Transverse colon (tissue), 4 donors: Measurements from ENCODE around the gene C10orf143. TPM values are rescaled to one million over a fixed set of nuclear protein-coding genes. Genes with fewer than 3 reads are reported as not detected.
"Not testable (repeated sequence)": the region's sequence is repeated elsewhere in the genome, so short reads cannot be mapped to it uniquely, and the experiment has no call there.

Experiments used
- DNase-seq: peaks from one replicate; pipeline ENCODE4 v3.0.0-alpha.2; 2019
- H3K27ac ChIP-seq, 4 donors: fragments of 200-600 bp; sonication (generic); 2 replicates each; pipeline ENCODE4 v1.5.1; 2016 to 2018; ENCODE audit warnings: inconsistent platforms in 4 of 4
- H3K27me3 ChIP-seq: fragments of 200-600 bp; sonication (generic); 2 replicates; pipeline ENCODE4 v1.5.1; 2017; ENCODE audit warnings: inconsistent platforms
- H3K36me3 ChIP-seq, 4 donors: fragments of 200-600 bp; sonication (generic); 2 replicates each; pipeline ENCODE4 v1.5.1; 2017 to 2019; ENCODE audit warnings: inconsistent platforms in 4 of 4
- H3K4me1 ChIP-seq, 4 donors: fragments of 200-600 bp; sonication (generic); 2 replicates each; pipeline ENCODE4 v1.5.1; 2017 to 2020; ENCODE audit warnings: inconsistent platforms in 4 of 4
- H3K4me3 ChIP-seq, 4 donors: fragments of 200-600 bp; sonication (generic); 1 replicate in 1 of 4; 2 replicates in 3 of 4; pipeline versions ENCODE4 v1.5.1 to v1.6.1; 2017 to 2019; ENCODE audit warnings: inconsistent platforms in 4 of 4
- H3K9me3 ChIP-seq, 2 donors: fragments of 200-600 bp; sonication (generic); 2 replicates each; pipeline ENCODE4 v1.5.1; 2017 to 2019; ENCODE audit warnings: inconsistent platforms in 2 of 2
- EP300 ChIP-seq: sonication (generic); formaldehyde crosslinking; IDR thresholded peaks from one replicate; pipeline ENCODE4 v1.6.1; 2017; ENCODE audit warnings: antibody characterized with exemption, low read depth
- POLR2A ChIP-seq: fragments of 450-650 bp; IDR thresholded peaks from one replicate; pipeline ENCODE4 v1.6.1; 2016; ENCODE audit warnings: antibody characterized with exemption, mild to moderate bottlenecking, moderate library complexity
- POLR2AphosphoS5 ChIP-seq, 3 donors: sonication (generic); formaldehyde crosslinking; IDR thresholded peaks; one replicate each; pipeline ENCODE4 v1.6.1; 2016; ENCODE audit warnings: antibody characterized with exemption in 3 of 3
- WGBS, 2 donors: methylation state at CpG; one replicate each; pipeline ENCODE4 v1.1.5; 2018; ENCODE audit warnings: low coverage in 1 of 2; 5-methylcytosine and 5-hydroxymethylcytosine counted together
- in situ Hi-C, 4 donors: fragments of 200-750 bp; cut with MboI; loops; one replicate each; pipeline versions ENCODE4 v1.15.0 to v1.15.1; 2017; ENCODE audit warnings: low sequenced_read_pairs in 3 of 4, low pct_ligation_motif_present in 1 of 4, low pct_unique_long_range_greater_than_20kb in 1 of 4
- intact Hi-C: fragments of 100-400 bp; cut with DNase I; formaldehyde crosslinking; loops from one replicate; pipeline ENCODE4 v1.15.1; 2023; ENCODE audit warnings: low total_unique reads
- total RNA-seq, 4 donors: library from RNA; depleted of rRNA; stranded (reverse); fragments of >200 nt; gene quantifications; one replicate each; pipeline ENCODE4 v1.1.0, GENCODE V29; 2016
- TF ChIP-seq, protein P1 (sequence below), 5 experiments: fragments of 200-600 bp in 3 of 5; fragments of 450-650 bp in 2 of 5; sonication (generic) in 3 of 5; IDR thresholded peaks; 1 replicate in 2 of 5; 2 replicates in 3 of 5; pipeline ENCODE4 v1.5.1; 2016 to 2017; ENCODE audit warnings: antibody characterized with exemption in 5 of 5, inconsistent platforms in 3 of 5, mild to moderate bottlenecking in 2 of 5, moderate library complexity in 1 of 5

Gene C10orf143
- total RNA-seq, 4 donors from 2014 or later: 3.8 to 4.0 TPM; not detected in 2

DNA sequence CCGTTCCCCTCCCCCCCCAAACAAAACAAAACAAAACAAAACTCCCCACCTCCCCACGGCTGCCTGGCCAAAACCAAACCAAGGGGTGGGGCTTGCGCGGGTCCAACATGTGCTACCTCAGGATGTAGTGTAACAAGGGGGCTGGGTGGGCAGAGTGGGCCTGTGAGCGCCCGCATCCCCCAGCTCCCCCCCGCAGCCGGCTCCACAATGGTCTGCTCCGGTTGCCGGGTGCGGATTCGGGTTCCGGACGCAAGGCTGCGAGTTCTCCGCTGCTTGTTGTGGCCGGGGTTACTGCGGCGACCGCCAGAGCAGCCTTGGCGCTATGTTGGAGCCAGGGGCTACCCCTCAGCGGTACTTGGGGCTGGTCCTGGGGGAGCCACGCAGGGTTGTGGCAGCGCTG is 4.9 kb downstream of the C10orf143 start:
- Histone ChIP-seq H3K36me3 (no peaks in the 10 kb centered on the region), H3K27ac (no peak overlapping the region), H3K4me3 (no peak overlapping the region), H3K27me3 (no peaks in the 10 kb centered on the region), H3K9me3 (no peaks in the 10 kb centered on the region), H3K4me1 (peaks cover 3 to 13% (median 11%) of the 10 kb centered on the region in 4 donors)
- intact Hi-C loops (no loop called here), in situ Hi-C loops (loop anchor here in 1 of 4 donors (25.0 kb wide), 1 partner anchor 1068 kb away; no protein-coding TSS in a partner anchor)
- no peak for DNase-seq
- 83 to 91% methylated on average over 2 to 23 of the region's 24 CpGs for WGBS, 2 donors
- no peak for TF ChIP-seq POLR2A
- TF ChIP-seq, protein P1, sequence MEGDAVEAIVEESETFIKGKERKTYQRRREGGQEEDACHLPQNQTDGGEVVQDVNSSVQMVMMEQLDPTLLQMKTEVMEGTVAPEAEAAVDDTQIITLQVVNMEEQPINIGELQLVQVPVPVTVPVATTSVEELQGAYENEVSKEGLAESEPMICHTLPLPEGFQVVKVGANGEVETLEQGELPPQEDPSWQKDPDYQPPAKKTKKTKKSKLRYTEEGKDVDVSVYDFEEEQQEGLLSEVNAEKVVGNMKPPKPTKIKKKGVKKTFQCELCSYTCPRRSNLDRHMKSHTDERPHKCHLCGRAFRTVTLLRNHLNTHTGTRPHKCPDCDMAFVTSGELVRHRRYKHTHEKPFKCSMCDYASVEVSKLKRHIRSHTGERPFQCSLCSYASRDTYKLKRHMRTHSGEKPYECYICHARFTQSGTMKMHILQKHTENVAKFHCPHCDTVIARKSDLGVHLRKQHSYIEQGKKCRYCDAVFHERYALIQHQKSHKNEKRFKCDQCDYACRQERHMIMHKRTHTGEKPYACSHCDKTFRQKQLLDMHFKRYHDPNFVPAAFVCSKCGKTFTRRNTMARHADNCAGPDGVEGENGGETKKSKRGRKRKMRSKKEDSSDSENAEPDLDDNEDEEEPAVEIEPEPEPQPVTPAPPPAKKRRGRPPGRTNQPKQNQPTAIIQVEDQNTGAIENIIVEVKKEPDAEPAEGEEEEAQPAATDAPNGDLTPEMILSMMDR (IDR thresholded peaks at IDR 0.05): no peak
- TF ChIP-seq POLR2AphosphoS5 (IDR thresholded peaks at IDR 0.05): no peak
- TF ChIP-seq EP300: no peak

DNA sequence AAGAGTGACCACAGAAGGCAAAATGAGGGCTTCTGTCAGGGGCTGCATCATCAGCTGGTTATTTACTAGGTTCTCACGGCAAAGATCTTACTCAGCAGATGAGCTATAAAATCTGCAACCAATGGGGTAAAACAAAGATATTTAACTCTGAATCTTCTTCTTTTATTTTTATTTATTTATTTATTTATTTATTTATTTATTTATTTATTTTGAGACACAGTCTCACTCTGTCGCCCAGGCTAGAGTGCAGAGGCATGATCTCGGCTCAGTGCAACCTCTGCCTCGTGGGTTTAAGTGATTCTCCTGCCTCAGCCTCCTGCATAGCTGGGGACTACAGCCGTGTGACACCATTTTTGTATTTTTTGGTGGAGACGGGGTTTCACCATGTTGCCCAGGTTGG is 11.3 kb downstream of the C10orf143 start:
- Histone ChIP-seq H3K9me3 (no peaks in the 10 kb centered on the region), H3K4me3 (no peak overlapping the region), H3K4me1 (no peaks in the 10 kb centered on the region), H3K36me3 (no peaks in the 10 kb centered on the region), H3K27me3 (no peaks in the 10 kb centered on the region), H3K27ac (no peak overlapping the region)
- no peak for DNase-seq
- WGBS, 2 donors: 95 to 100% methylated on average over 6 of the region's 6 CpGs
- intact Hi-C loops (no loop called here), in situ Hi-C loops (no loop called here)
- no peak for TF ChIP-seq EP300
- TF ChIP-seq POLR2AphosphoS5 (IDR thresholded peaks at IDR 0.05): no peak
- TF ChIP-seq, protein P1 (IDR thresholded peaks at IDR 0.05): no peak
- no peak for TF ChIP-seq POLR2A

DNA sequence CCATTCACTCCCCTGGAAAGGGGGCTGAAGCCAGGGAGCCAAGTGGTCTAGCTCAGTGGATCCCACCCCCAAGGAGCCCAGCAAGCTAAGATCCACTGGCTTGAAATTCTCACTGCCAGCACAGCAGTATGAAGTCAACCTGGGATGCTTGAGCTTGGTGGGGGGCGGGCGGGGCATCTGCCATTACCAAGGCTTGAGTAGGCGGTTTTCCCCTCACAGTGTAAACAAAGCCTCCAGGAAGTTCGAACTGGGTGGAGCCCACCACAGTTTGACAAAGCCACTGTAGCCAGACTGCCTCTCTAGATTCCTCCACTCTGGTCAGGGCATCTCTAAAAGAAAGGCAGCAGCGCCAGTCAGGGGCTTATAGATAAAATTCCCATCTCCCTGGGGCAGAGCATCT is 20.1 kb downstream of the C10orf143 start:
- in situ Hi-C loops, H3K9me3 ChIP-seq, H3K27ac ChIP-seq, H3K27me3 ChIP-seq, DNase-seq, intact Hi-C loops, H3K4me1 ChIP-seq, H3K4me3 ChIP-seq, H3K36me3 ChIP-seq: not testable (repeated sequence)
- WGBS, 2 donors: 79% methylated on average over 5 of the region's 5 CpGs; no CpG with 5 or more reads in 1 of the 2 donors

DNA sequence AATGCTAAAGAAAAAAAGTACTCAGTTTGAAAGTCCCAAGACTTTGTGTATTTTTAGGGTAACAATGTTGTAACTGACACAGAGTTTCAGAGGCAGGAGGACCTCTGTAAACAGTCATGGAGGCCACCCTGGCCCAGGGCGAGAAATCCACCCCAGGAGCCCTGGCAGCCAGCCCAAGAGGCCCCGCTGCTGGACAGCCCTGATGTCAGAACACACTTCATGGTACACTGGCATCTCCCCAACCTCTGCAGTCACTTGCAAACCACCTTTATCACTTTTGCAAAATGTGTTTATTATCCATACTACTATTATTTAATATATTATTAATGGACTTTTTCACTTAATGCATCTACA is 30.2 kb downstream of the C10orf143 start:
- TF ChIP-seq EP300: no peak
- no peaks in the 10 kb centered on the region for H3K4me1 ChIP-seq
- no peaks in the 10 kb centered on the region for H3K9me3 ChIP-seq
- H3K27me3 ChIP-seq: no peaks in the 10 kb centered on the region
- H3K36me3 ChIP-seq: no peaks in the 10 kb centered on the region
- WGBS, 2 donors: 80 to 92% methylated on average over 1 to 2 of the region's 2 CpGs
- in situ Hi-C loops: no loop called here
- DNase-seq: no peak
- no peak overlapping the region for H3K4me3 ChIP-seq
- no peak overlapping the region for H3K27ac ChIP-seq
- intact Hi-C loops: no loop called here

DNA sequence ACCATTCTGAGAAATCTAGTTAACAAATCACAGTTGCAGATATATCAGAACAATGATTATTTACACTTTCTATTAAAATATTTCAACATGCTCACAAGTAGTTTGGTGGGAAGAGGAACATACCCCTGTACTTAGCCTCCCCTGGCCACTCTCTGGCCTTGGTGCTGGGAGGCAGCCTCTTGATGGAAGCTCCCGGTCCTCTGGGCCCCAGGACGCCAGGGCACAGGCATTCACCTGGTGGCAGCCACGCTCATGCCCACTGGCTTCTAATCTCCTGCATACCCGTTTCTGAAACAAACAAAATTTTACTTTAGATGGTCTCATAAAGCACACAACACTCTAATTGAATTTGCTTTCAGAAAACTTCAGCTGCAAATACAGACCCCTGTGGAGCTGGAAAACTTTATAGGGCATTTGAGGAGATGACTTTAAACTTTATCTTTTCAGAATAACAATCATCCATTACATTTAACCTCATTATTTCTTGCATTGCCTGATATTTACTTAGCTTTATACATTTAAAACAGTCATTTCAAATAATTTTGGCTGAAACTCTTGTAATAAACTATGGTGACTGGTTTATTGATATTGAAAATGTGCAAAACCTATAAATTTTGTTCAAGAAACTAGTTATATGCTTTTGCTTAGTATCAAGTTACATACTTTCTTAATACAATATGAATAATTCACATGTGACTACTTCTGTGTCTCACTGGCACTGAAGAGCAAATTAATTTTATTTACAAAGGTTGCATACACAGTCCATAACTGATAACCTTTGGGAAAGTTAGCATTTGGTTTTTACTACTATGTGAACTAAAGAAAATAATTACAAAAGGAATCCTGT is 30.8 kb downstream of the C10orf143 start:
- H3K36me3 ChIP-seq: no peaks in the 10 kb centered on the region
- H3K4me1 ChIP-seq: no peaks in the 10 kb centered on the region
- in situ Hi-C loops (no loop called here), intact Hi-C loops (no loop called here)
- TF ChIP-seq POLR2AphosphoS5 (IDR thresholded peaks at IDR 0.05) (no peak), POLR2A (no peak), EP300 (no peak)
- TF ChIP-seq, protein P1 (IDR thresholded peaks at IDR 0.05): no peak
- H3K4me3 ChIP-seq: no peak overlapping the region
- no peaks in the 10 kb centered on the region for H3K27me3 ChIP-seq
- no peak overlapping the region for H3K27ac ChIP-seq
- DNase-seq: no peak
- no peaks in the 10 kb centered on the region for H3K9me3 ChIP-seq
- 85 to 100% methylated on average over 1 to 4 of the region's 4 CpGs for WGBS, 2 donors
